Activated CD4-positive, alpha-beta T cell treated with anti-CD3 and anti-CD28 coated beads for 48 hours (primary cell): ENCODE measurements around the gene ACR.
"Not testable (repeated sequence)": the region's sequence is repeated elsewhere in the genome, so short reads cannot be mapped to it uniquely, and the experiment has no call there.

ENCODE experiments used
- DNase-seq: peaks from one replicate; pipeline ENCODE4 v3.0.0-alpha.2; 2020

The ACR gene

GRCh38 chr22:50733521-50734342 is 4.3 kb upstream of the ACR start:
- DNase-seq, result no peak

- DNase-seq, result no peak
Observed at GRCh38 chr22:50734343-50734771, 3.6 kb upstream of the ACR start.

GRCh38 chr22:50734986-50735738 is 2.8 kb upstream of the ACR start:
- DNase-seq, result no peak

- no peak for DNase-seq
Observed at GRCh38 chr22:50735739-50736030, 2.3 kb upstream of the ACR start.

GRCh38 chr22:50738649-50739227 is 734 bp downstream of the ACR start:
- DNase-seq, result peak; percentile 0

- DNase-seq, result peak; percentile 1
Observed at GRCh38 chr22:50739279-50739691, 1.3 kb downstream of the ACR start.

- peak; percentile 1 for DNase-seq
Observed at GRCh38 chr22:50739894-50740293, 1.9 kb downstream of the ACR start.

GRCh38 chr22:50740714-50741113 is 2.7 kb downstream of the ACR start:
- DNase-seq, result not testable (repeated sequence)

- not testable (repeated sequence) for DNase-seq
Observed at GRCh38 chr22:50744424-50744823, 6.4 kb downstream of the ACR start.

- not testable (repeated sequence) for DNase-seq
Observed at GRCh38 chr22:50747521-50747920, 9.5 kb downstream of the ACR start.

GRCh38 chr22:50748630-50749029 is 10.6 kb downstream of the ACR start:
- DNase-seq, result not testable (repeated sequence)

- not testable (repeated sequence) for DNase-seq
Observed at GRCh38 chr22:50749302-50750074, 11.5 kb downstream of the ACR start.

- DNase-seq, result not testable (repeated sequence)
Observed at GRCh38 chr22:50755251-50755650, 17.2 kb downstream of the ACR start.

GRCh38 chr22:50756406-50756805 is 18.4 kb downstream of the ACR start:
- DNase-seq, result not testable (repeated sequence)

- DNase-seq, result peak; percentile 66
Observed at GRCh38 chr22:50756949-50757491, 19.0 kb downstream of the ACR start.

GRCh38 chr22:50759597-50760341 is 21.8 kb downstream of the ACR start:
- not testable (repeated sequence) for DNase-seq

- not testable (repeated sequence) for DNase-seq
Observed at GRCh38 chr22:50761829-50762228, 23.8 kb downstream of the ACR start.

GRCh38 chr22:50764288-50764687 is 26.3 kb downstream of the ACR start:
- not testable (repeated sequence) for DNase-seq

- peak; percentile 25 for DNase-seq
Observed at GRCh38 chr22:50775132-50775531, 37.1 kb downstream of the ACR start.

GRCh38 chr22:50777631-50778030 is 39.6 kb downstream of the ACR start:
- DNase-seq, result not testable (repeated sequence)

- DNase-seq, result peak; percentile 15
Observed at GRCh38 chr22:50780244-50780643, 42.2 kb downstream of the ACR start.

GRCh38 chr22:50782253-50782652 is 44.2 kb downstream of the ACR start:
- not testable (repeated sequence) for DNase-seq
